K562 (cell line): ENCODE measurements around the gene SH3BP5L. TPM values are rescaled to one million over a fixed set of nuclear protein-coding genes. Genes with fewer than 3 reads are reported as not detected.

Source experiments
- CLOCK ChIP-seq: fragments of 250-450 bp; sonication (Bioruptor Pico); IDR thresholded peaks from 2 replicates; pipeline ENCODE4 v1.4.0; 2020; ENCODE audit warnings: mild to moderate bottlenecking, moderate library complexity, borderline replicate concordance
- EZH2 ChIP-seq: IDR thresholded peaks from 2 replicates; pipeline ENCODE4 v1.6.1; 2012; ENCODE audit warnings: low read depth, mild to moderate bottlenecking, inconsistent platforms, low read length, borderline replicate concordance
- HOMEZ ChIP-seq: fragments of 250-450 bp; sonication (Bioruptor Pico); IDR thresholded peaks from 2 replicates; pipeline ENCODE4 v1.4.0; 2020; ENCODE audit warnings: mild to moderate bottlenecking, moderate library complexity
- MEIS2 ChIP-seq: fragments of 450-650 bp; IDR thresholded peaks from 2 replicates; pipeline ENCODE4 v1.6.1; 2014; ENCODE audit warnings: mild to moderate bottlenecking; ENCODE audit not compliant: partially characterized antibody
- MTA1 ChIP-seq: fragments of 450-650 bp; IDR thresholded peaks from 2 replicates; pipeline ENCODE4 v1.6.1; 2017; ENCODE audit warnings: borderline replicate concordance
- PTTG1 ChIP-seq: fragments of 450-650 bp; IDR thresholded peaks from 2 replicates; pipeline ENCODE4 v1.6.1; 2016; ENCODE audit warnings: low read depth, mild to moderate bottlenecking, missing genetic modification characterization, missing compliant biosample characterization
- RAD21 ChIP-seq, 2 experiments: fragments of 250-450 bp in 1 of 2; fragments of 450-650 bp in 1 of 2; sonication (Bioruptor Pico) in 1 of 2; formaldehyde crosslinking in 1 of 2; IDR thresholded peaks in 1 of 2; conservative IDR thresholded peaks in 1 of 2; 2 replicates each; pipeline versions ENCODE4 v1.4.0 to v1.8.0; 2020 to 2022; ENCODE audit warnings: mild to moderate bottlenecking in 2 of 2, moderate library complexity in 1 of 2
- ZBTB11 ChIP-seq, 3 experiments: fragments of 200-800 bp in 1 of 3; fragments of 250-450 bp in 1 of 3; fragments of 450-650 bp in 1 of 3; sonication (Bioruptor Pico) in 1 of 3; sonication (Bioruptor generic) in 1 of 3; formaldehyde crosslinking in 1 of 3; IDR thresholded peaks; 2 replicates each; pipeline versions ENCODE4 v1.6.1 to v1.8.0; 2016 to 2022; ENCODE audit warnings: mild to moderate bottlenecking in 2 of 3, missing genetic modification characterization in 2 of 3, missing compliant biosample characterization in 1 of 3, moderate library complexity in 1 of 3
- ZBTB5 ChIP-seq: fragments of 450-650 bp; IDR thresholded peaks from 2 replicates; pipeline ENCODE4 v1.6.1; 2017; ENCODE audit warnings: antibody characterized with exemption
- ZC3H4 ChIP-seq: sonication (generic); formaldehyde crosslinking; IDR thresholded peaks from 2 replicates; pipeline ENCODE4 v1.9.0; 2021; ENCODE audit warnings: missing genetic modification reagents, borderline replicate concordance
- ZFX ChIP-seq: sonication (generic); formaldehyde crosslinking; IDR thresholded peaks from 2 replicates; pipeline ENCODE4 v1.8.0; 2022; ENCODE audit warnings: mild to moderate bottlenecking, missing genetic modification reagents, moderate library complexity
- ZNF583 ChIP-seq: fragments of 250-450 bp; sonication (Bioruptor Pico); IDR thresholded peaks from 2 replicates; pipeline ENCODE4 v1.4.0; 2020
- ZNF644 ChIP-seq: fragments of 200-800 bp; sonication (Bioruptor generic); IDR thresholded peaks from 2 replicates; pipeline ENCODE4 v1.6.1; 2016; ENCODE audit warnings: low read depth, missing genetic modification characterization, missing compliant biosample characterization
- ZNF740 ChIP-seq, 3 experiments: fragments of 200-800 bp in 1 of 3; sonication (Bioruptor generic) in 1 of 3; sonication (generic) in 1 of 3; formaldehyde crosslinking in 1 of 3; IDR thresholded peaks; 2 replicates each; pipeline versions ENCODE4 v1.6.1 to v1.8.0; 2016 to 2022; ENCODE audit warnings: mild to moderate bottlenecking in 2 of 3, missing compliant biosample characterization in 2 of 3, missing genetic modification characterization in 2 of 3, missing genetic modification reagents in 1 of 3
- polyA plus RNA-seq, 8 experiments: library from polyadenylated mRNA; depleted of rRNA in 4 of 8; stranded (reverse) in 5 of 8; unstranded in 3 of 8; fragments of >200 nt; fragmentation: Nextera tagmentation in 2 of 8; fragmentation: Illumina TruSeq in 1 of 8; extraction: Ambion mirVana in 2 of 8; extraction: Trizol in 1 of 8; gene quantifications; 2 replicates each; pipeline versions ENCODE4 v1.2.1 to v1.2.3, GENCODE V29; 2011 to 2014; ENCODE audit warnings: inconsistent platforms in 1 of 8, missing spikeins in 1 of 8
- total RNA-seq, 7 experiments: library from RNA; depleted of rRNA in 6 of 7; stranded (reverse); fragments of >200 nt in 6 of 7; fragmentation: Illumina TruSeq in 2 of 7; extraction: Trizol in 2 of 7; gene quantifications; 2 replicates each; pipeline versions ENCODE4 v1.2.1 to v1.2.3, GENCODE V29; 2011 to 2021; ENCODE audit warnings: low replicate concordance in 1 of 7

Gene SH3BP5L
- total and polyA plus RNA-seq, 9 of the 15 experiments (the other 6 are each of a cell fraction or from before 2014, with no cell fraction given) = 1.9 to 26.5 (median 15.8) TPM

- no peak for TF ChIP-seq HOMEZ
- no peak for TF ChIP-seq MTA1
- no peak for TF ChIP-seq EZH2
- TF ChIP-seq ZNF583 = 0 out of 2 replicates have a peak, but pooled peaks have one; percentile 62
- TF ChIP-seq CLOCK (CRISPR knock-in tag) = no peak
- peak; percentile 57 for TF ChIP-seq ZNF644
- TF ChIP-seq ZBTB5 = no peak
- no peak for TF ChIP-seq RAD21 (CRISPR knock-in tag; conservative IDR thresholded peaks at IDR 0.05 in 1 of 2, IDR thresholded peaks at IDR 0.05 in 1 of 2)
- TF ChIP-seq MEIS2 = no peak
- TF ChIP-seq ZC3H4 (CRISPR knock-in tag) = no peak
- no peak for TF ChIP-seq ZNF740 (CRISPR knock-in tag; IDR thresholded peaks at IDR 0.05)
- TF ChIP-seq ZNF740 (tag; IDR thresholded peaks at IDR 0.05) = 0 out of 4 replicates have a peak, but pooled peaks of 1 of the 2 experiments have one; percentile 53
- TF ChIP-seq ZBTB11 (CRISPR knock-in tag; IDR thresholded peaks at IDR 0.05) = 0 out of 6 replicates have a peak, but pooled peaks of 1 of the 3 experiments have one; percentile 14
- TF ChIP-seq ZFX (CRISPR knock-in tag) = peak; percentile 65
- TF ChIP-seq PTTG1 (tag) = no peak
These were observed 46.2 kb upstream of the SH3BP5L start (continued) for GRCh38 chr1:248871837-248872401.
